Neural cell (in vitro differentiated cells): Measurements from ENCODE around the gene GNG7. TPM values are rescaled to one million over a fixed set of nuclear protein-coding genes. Genes with fewer than 3 reads are reported as not detected.

Experiments used
- H2AFZ ChIP-seq: fragments of 200-600, 300-800 bp; sonication (generic), shearing (Covaris generic); 2 replicates; pipeline ENCODE4 v1.6.0; 2014; ENCODE audit warnings: low read depth, mild to moderate bottlenecking, antibody characterized with exemption, low read length, moderate library complexity
- H3F3A ChIP-seq: fragments of 200-600 bp; shearing (Covaris generic); 2 replicates; pipeline ENCODE4 v1.6.1; 2016; ENCODE audit warnings: mild to moderate bottlenecking, moderate library complexity, mixed read lengths, antibody characterized with exemption, low read length; ENCODE audit not compliant: insufficient read depth, poor library complexity, severe bottlenecking
- H3K27ac ChIP-seq: fragments of 200-600, 300-800 bp; sonication (generic), shearing (Covaris generic); 2 replicates; pipeline ENCODE4 v1.5.1; 2014; ENCODE audit warnings: mild to moderate bottlenecking, low read length, moderate library complexity
- H3K27me3 ChIP-seq: fragments of 300-800, 200-600 bp; sonication (generic), shearing (Covaris generic); 2 replicates; pipeline ENCODE4 v1.6.0; 2014; ENCODE audit warnings: mild to moderate bottlenecking, low read depth, low read length, moderate library complexity; ENCODE audit not compliant: insufficient read depth
- H3K36me3 ChIP-seq: fragments of 300-800, 200-600 bp; sonication (generic), shearing (Covaris generic); 2 replicates; pipeline ENCODE4 v1.5.1; 2014; ENCODE audit warnings: mild to moderate bottlenecking, antibody characterized with exemption, low read length, moderate library complexity; ENCODE audit not compliant: insufficient read depth
- H3K4me2 ChIP-seq: fragments of 300-800, 200-600 bp; sonication (generic), shearing (Covaris generic); 2 replicates; pipeline ENCODE4 v1.6.0; 2014; ENCODE audit warnings: mild to moderate bottlenecking, low read length
- H3K4me3 ChIP-seq: fragments of 300-800, 200-600 bp; sonication (generic), shearing (Covaris generic); 2 replicates; pipeline ENCODE4 v1.5.1; 2014; ENCODE audit warnings: mild to moderate bottlenecking, low read length, moderate library complexity
- H3K79me2 ChIP-seq: fragments of 200-600 bp; shearing (Covaris generic); replicated peaks from 2 replicates; pipeline ENCODE4 v1.6.0; 2014; ENCODE audit warnings: mild to moderate bottlenecking, low read length, moderate library complexity; ENCODE audit not compliant: insufficient read depth
- H3K9ac ChIP-seq: fragments of 300-800, 200-600 bp; sonication (generic), shearing (Covaris generic); 2 replicates; pipeline ENCODE4 v1.6.1; 2016; ENCODE audit warnings: mild to moderate bottlenecking, low read length, mixed read lengths
- H3K9me2 ChIP-seq: fragments of 200-600 bp; shearing (Covaris generic); 2 replicates; pipeline ENCODE4 v1.6.1; 2016; ENCODE audit warnings: mild to moderate bottlenecking, low read length, mixed read lengths; ENCODE audit not compliant: insufficient read depth
- H3K9me3 ChIP-seq: fragments of 200-600, 300-800 bp; sonication (generic), shearing (Covaris generic); 2 replicates; pipeline ENCODE4 v1.6.1; 2016; ENCODE audit warnings: mild to moderate bottlenecking, mixed run types, low read length, moderate library complexity, mixed read lengths
- H4K20me1 ChIP-seq: fragments of 200-600 bp; shearing (Covaris generic); 2 replicates; pipeline ENCODE4 v1.6.1; 2016; ENCODE audit warnings: mild to moderate bottlenecking, mixed run types; ENCODE audit not compliant: insufficient read depth
- EP300 ChIP-seq: fragments of 450-650 bp; conservative IDR thresholded peaks from 2 replicates; pipeline ENCODE4 v1.6.1; 2014; ENCODE audit warnings: antibody characterized with exemption, mild to moderate bottlenecking, moderate library complexity; ENCODE audit not compliant: poor library complexity, severe bottlenecking
- EZH2 ChIP-seq: fragments of 200-600, 300-800 bp; shearing (Covaris generic), sonication (generic); IDR thresholded peaks from 2 replicates; pipeline ENCODE4 v1.6.1; 2014; ENCODE audit warnings: antibody characterized with exemption, low read length, borderline replicate concordance, mild to moderate bottlenecking; ENCODE audit not compliant: insufficient read depth, poor library complexity, severe bottlenecking
- MXI1 ChIP-seq: fragments of 450-650 bp; conservative IDR thresholded peaks from 2 replicates; pipeline ENCODE4 v1.6.1; 2014; ENCODE audit warnings: antibody characterized with exemption, mild to moderate bottlenecking; ENCODE audit not compliant: poor library complexity, severe bottlenecking
- POLR2AphosphoS5 ChIP-seq: IDR thresholded peaks from 2 replicates; pipeline ENCODE4 v1.6.1; 2012
- RAD21 ChIP-seq: fragments of 450-650 bp; conservative IDR thresholded peaks from 2 replicates; pipeline ENCODE4 v1.6.1; 2014; ENCODE audit warnings: antibody characterized with exemption, mild to moderate bottlenecking, moderate library complexity
- SMC3 ChIP-seq: fragments of 450-650 bp; conservative IDR thresholded peaks from 2 replicates; pipeline ENCODE4 v1.6.1; 2014; ENCODE audit warnings: antibody characterized with exemption, mild to moderate bottlenecking, moderate library complexity; ENCODE audit not compliant: poor library complexity
- TAF1 ChIP-seq: IDR thresholded peaks from 2 replicates; pipeline ENCODE4 v1.6.1; 2012; ENCODE audit warnings: low read depth
- polyA plus RNA-seq: library from polyadenylated mRNA; depleted of rRNA; stranded (reverse); fragments of >200 nt; gene quantifications from 2 replicates; pipeline ENCODE4 v1.2.3, GENCODE V29; 2014
- TF ChIP-seq, protein P1 (sequence below): fragments of 450-650 bp; IDR thresholded peaks from 2 replicates; pipeline ENCODE4 v1.5.1; 2014; ENCODE audit warnings: antibody characterized with exemption, mild to moderate bottlenecking, moderate library complexity; ENCODE audit not compliant: poor library complexity, severe bottlenecking
- TF ChIP-seq, protein P2 (sequence below): IDR thresholded peaks from 2 replicates; pipeline ENCODE4 v1.6.1; 2012; ENCODE audit warnings: borderline replicate concordance

GNG7 gene
- polyA plus RNA-seq, 1 donor from 2014 or later, result 3.0 TPM

DNA sequence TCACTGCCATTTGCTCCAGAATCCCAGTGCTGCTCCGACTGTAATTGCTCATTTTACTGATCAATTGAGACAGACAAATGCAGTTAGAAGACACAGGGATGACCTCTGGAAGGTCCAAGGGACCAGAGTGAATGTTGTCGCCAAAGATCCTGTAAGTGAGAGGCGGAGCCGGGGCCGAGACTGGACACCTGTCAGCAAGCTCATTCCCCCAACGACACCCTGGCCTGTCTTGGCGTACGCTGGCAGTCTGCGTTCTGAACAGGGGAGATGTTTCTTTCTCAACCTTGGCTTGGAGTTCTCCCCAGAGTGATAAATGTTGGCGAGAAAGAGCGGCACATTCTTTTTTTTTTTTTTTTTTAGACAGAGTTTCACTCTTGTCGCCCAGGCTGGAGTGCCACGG lies 202.3 kb downstream of the GNG7 start:
- no peak overlapping the region for H3K4me2 ChIP-seq
- no peaks in the 10 kb centered on the region for H3K79me2 ChIP-seq
- H4K20me1 ChIP-seq, result no peaks in the 10 kb centered on the region
- H3K36me3 ChIP-seq, result no peaks in the 10 kb centered on the region
- H3K9me3 ChIP-seq, result no peaks in the 10 kb centered on the region
- H3K9me2 ChIP-seq, result no peaks in the 10 kb centered on the region
- H3K9ac ChIP-seq, result no peak overlapping the region
- H3F3A ChIP-seq, result no peaks in the 10 kb centered on the region
- no peak overlapping the region for H3K4me3 ChIP-seq
- TF ChIP-seq, protein P1, sequence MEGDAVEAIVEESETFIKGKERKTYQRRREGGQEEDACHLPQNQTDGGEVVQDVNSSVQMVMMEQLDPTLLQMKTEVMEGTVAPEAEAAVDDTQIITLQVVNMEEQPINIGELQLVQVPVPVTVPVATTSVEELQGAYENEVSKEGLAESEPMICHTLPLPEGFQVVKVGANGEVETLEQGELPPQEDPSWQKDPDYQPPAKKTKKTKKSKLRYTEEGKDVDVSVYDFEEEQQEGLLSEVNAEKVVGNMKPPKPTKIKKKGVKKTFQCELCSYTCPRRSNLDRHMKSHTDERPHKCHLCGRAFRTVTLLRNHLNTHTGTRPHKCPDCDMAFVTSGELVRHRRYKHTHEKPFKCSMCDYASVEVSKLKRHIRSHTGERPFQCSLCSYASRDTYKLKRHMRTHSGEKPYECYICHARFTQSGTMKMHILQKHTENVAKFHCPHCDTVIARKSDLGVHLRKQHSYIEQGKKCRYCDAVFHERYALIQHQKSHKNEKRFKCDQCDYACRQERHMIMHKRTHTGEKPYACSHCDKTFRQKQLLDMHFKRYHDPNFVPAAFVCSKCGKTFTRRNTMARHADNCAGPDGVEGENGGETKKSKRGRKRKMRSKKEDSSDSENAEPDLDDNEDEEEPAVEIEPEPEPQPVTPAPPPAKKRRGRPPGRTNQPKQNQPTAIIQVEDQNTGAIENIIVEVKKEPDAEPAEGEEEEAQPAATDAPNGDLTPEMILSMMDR, result no peak
- TF ChIP-seq SMC3, result no peak
- TF ChIP-seq MXI1, result no peak
- no peak for TF ChIP-seq EP300
- no peak for TF ChIP-seq TAF1
- TF ChIP-seq, protein P2, sequence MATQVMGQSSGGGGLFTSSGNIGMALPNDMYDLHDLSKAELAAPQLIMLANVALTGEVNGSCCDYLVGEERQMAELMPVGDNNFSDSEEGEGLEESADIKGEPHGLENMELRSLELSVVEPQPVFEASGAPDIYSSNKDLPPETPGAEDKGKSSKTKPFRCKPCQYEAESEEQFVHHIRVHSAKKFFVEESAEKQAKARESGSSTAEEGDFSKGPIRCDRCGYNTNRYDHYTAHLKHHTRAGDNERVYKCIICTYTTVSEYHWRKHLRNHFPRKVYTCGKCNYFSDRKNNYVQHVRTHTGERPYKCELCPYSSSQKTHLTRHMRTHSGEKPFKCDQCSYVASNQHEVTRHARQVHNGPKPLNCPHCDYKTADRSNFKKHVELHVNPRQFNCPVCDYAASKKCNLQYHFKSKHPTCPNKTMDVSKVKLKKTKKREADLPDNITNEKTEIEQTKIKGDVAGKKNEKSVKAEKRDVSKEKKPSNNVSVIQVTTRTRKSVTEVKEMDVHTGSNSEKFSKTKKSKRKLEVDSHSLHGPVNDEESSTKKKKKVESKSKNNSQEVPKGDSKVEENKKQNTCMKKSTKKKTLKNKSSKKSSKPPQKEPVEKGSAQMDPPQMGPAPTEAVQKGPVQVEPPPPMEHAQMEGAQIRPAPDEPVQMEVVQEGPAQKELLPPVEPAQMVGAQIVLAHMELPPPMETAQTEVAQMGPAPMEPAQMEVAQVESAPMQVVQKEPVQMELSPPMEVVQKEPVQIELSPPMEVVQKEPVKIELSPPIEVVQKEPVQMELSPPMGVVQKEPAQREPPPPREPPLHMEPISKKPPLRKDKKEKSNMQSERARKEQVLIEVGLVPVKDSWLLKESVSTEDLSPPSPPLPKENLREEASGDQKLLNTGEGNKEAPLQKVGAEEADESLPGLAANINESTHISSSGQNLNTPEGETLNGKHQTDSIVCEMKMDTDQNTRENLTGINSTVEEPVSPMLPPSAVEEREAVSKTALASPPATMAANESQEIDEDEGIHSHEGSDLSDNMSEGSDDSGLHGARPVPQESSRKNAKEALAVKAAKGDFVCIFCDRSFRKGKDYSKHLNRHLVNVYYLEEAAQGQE, result no peak
- no peak for TF ChIP-seq RAD21
- TF ChIP-seq POLR2AphosphoS5, result no peak
- no peak for TF ChIP-seq EZH2
- H3K27ac ChIP-seq, result no peak overlapping the region
- H2AFZ ChIP-seq, result no peak overlapping the region
- peaks cover 2% of the 10 kb centered on the region for H3K27me3 ChIP-seq

DNA sequence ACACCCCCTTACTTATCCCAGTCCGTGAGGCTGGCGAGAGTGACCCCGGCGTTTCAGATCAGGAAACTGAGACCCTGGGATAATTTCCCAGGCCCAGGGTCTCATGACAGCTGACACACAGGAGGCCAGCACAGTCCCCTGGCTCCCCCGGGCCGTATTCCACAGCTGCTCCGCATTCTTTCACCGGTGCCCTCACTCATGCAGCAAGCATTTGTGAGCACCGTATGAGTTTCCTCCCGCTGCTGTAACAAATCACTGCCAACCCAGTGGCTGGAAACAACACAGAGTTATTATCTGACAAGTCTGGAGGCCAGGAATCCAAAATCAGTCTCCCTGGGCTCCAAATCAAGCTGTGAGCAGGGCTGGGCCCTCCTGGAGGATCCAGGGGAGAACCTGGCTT lies 205.3 kb downstream of the GNG7 start:
- TF ChIP-seq, protein P2, result no peak
- TF ChIP-seq POLR2AphosphoS5 (no peak), MXI1 (no peak), TAF1 (no peak), RAD21 (no peak), EP300 (no peak), EZH2 (no peak), SMC3 (no peak)
- TF ChIP-seq, protein P1, result no peak
- H3K9me3 ChIP-seq, result no peaks in the 10 kb centered on the region
- H3K27me3 ChIP-seq, result peaks cover 13% of the 10 kb centered on the region
- H3K36me3 ChIP-seq, result no peaks in the 10 kb centered on the region
- H3K79me2 ChIP-seq, result no peaks in the 10 kb centered on the region
- no peak overlapping the region for H3K27ac ChIP-seq
- no peak overlapping the region for H3K4me2 ChIP-seq
- no peak overlapping the region for H2AFZ ChIP-seq
- H3F3A ChIP-seq, result no peaks in the 10 kb centered on the region
- no peak overlapping the region for H3K9ac ChIP-seq
- H4K20me1 ChIP-seq, result no peaks in the 10 kb centered on the region
- no peaks in the 10 kb centered on the region for H3K9me2 ChIP-seq
- H3K4me3 ChIP-seq, result no peak overlapping the region
